H9 (cell line): Measurements from ENCODE around the gene TENM4. TPM values are rescaled to one million over a fixed set of nuclear protein-coding genes. Genes with fewer than 3 reads are reported as not detected.

Source experiments
- DNase-seq: peaks from one replicate; pipeline ENCODE4 v3.0.0-alpha.2; 2017
- H2AFZ ChIP-seq: one replicate; pipeline ENCODE4 v1.6.1; 2013; ENCODE audit warnings: mild to moderate bottlenecking, low read length, control low read depth, moderate library complexity
- H2AK5ac ChIP-seq: 2 replicates; pipeline ENCODE4 v1.6.1; 2013; ENCODE audit warnings: low read length, control low read depth, mixed read lengths; ENCODE audit not compliant: insufficient read length
- H2BK120ac ChIP-seq: one replicate; pipeline ENCODE4 v1.6.1; 2013; ENCODE audit warnings: low read depth, mild to moderate bottlenecking, low read length, control low read depth, inconsistent platforms; ENCODE audit not compliant: poor library complexity, severe bottlenecking
- H2BK12ac ChIP-seq: 2 replicates; pipeline ENCODE4 v1.6.1; 2013; ENCODE audit warnings: low read length, control low read depth, mixed read lengths, low read depth; ENCODE audit not compliant: insufficient read length
- H2BK15ac ChIP-seq: 2 replicates; pipeline ENCODE4 v1.6.1; 2013; ENCODE audit warnings: low read depth, low read length, control low read depth
- H2BK20ac ChIP-seq: one replicate; pipeline ENCODE4 v1.6.1; 2013; ENCODE audit warnings: low read depth, mild to moderate bottlenecking, low read length, control low read depth, inconsistent platforms; ENCODE audit not compliant: poor library complexity, severe bottlenecking
- H2BK5ac ChIP-seq: 2 replicates; pipeline ENCODE4 v1.6.1; 2013; ENCODE audit warnings: low read length, control low read depth, mixed read lengths; ENCODE audit not compliant: insufficient read length
- H3K14ac ChIP-seq: 2 replicates; pipeline ENCODE4 v1.6.1; 2013; ENCODE audit warnings: low read length, control low read depth; ENCODE audit not compliant: insufficient read depth
- H3K18ac ChIP-seq: 2 replicates; pipeline ENCODE4 v1.6.1; 2013; ENCODE audit warnings: low read depth, mild to moderate bottlenecking, mixed read lengths, low read length, control low read depth; ENCODE audit not compliant: insufficient read length
- H3K23ac ChIP-seq: 2 replicates; pipeline ENCODE4 v1.6.1; 2013; ENCODE audit warnings: low read length, control low read depth, mixed read lengths, low read depth; ENCODE audit not compliant: insufficient read length
- H3K23me2 ChIP-seq: 2 replicates; pipeline ENCODE4 v1.6.1; 2013; ENCODE audit warnings: low read depth, mild to moderate bottlenecking, mixed read lengths, low read length, control low read depth; ENCODE audit not compliant: insufficient read length, poor library complexity, severe bottlenecking
- H3K27ac ChIP-seq: 2 replicates; pipeline ENCODE4 v1.5.1; 2013; ENCODE audit warnings: low read length, control low read depth, mixed read lengths, low read depth; ENCODE audit not compliant: insufficient read length
- H3K27me3 ChIP-seq: 2 replicates; pipeline ENCODE4 v1.6.1; 2013; ENCODE audit warnings: low read length, control low read depth, inconsistent platforms; ENCODE audit not compliant: insufficient read depth
- H3K4ac ChIP-seq: 2 replicates; pipeline ENCODE4 v1.6.1; 2013; ENCODE audit warnings: low read depth, mild to moderate bottlenecking, control low read depth, inconsistent platforms, low read length, moderate library complexity
- H3K4me1 ChIP-seq: 2 replicates; pipeline ENCODE4 v1.6.1; 2013; ENCODE audit warnings: low read length, control low read depth, inconsistent platforms; ENCODE audit not compliant: insufficient read depth
- H3K4me2 ChIP-seq: 2 replicates; pipeline ENCODE4 v1.6.1; 2013; ENCODE audit warnings: low read length, control low read depth, mixed read lengths; ENCODE audit not compliant: insufficient read length, insufficient read depth
- H3K56ac ChIP-seq: 2 replicates; pipeline ENCODE4 v1.6.1; 2013; ENCODE audit warnings: low read depth, mild to moderate bottlenecking, mixed read lengths, low read length, control low read depth; ENCODE audit not compliant: insufficient read length
- H3K79me1 ChIP-seq: 2 replicates; pipeline ENCODE4 v1.6.1; 2013; ENCODE audit warnings: low read depth, mild to moderate bottlenecking, moderate library complexity, low read length, control low read depth, inconsistent platforms; ENCODE audit not compliant: insufficient read depth, poor library complexity, severe bottlenecking
- H3K79me2 ChIP-seq: 2 replicates; pipeline ENCODE4 v1.6.1; 2013; ENCODE audit warnings: low read length, control low read depth, inconsistent platforms; ENCODE audit not compliant: insufficient read depth
- H3K9ac ChIP-seq: 2 replicates; pipeline ENCODE4 v1.6.1; 2013; ENCODE audit warnings: low read length, control low read depth, mixed read lengths; ENCODE audit not compliant: insufficient read length; ENCODE audit errors: extremely low read depth
- H3K9me3 ChIP-seq: one replicate; pipeline ENCODE4 v1.6.1; 2013; ENCODE audit warnings: low read depth, low read length, inconsistent platforms; ENCODE audit not compliant: control insufficient read depth
- H3T11ph ChIP-seq: one replicate; pipeline ENCODE4 v1.6.1; 2013; ENCODE audit warnings: mild to moderate bottlenecking, low read length, control low read depth, inconsistent platforms
- H4K20me1 ChIP-seq: one replicate; pipeline ENCODE4 v1.6.1; 2013; ENCODE audit not compliant: control insufficient read depth, insufficient read length, insufficient read depth
- H4K5ac ChIP-seq: 2 replicates; pipeline ENCODE4 v1.6.1; 2013; ENCODE audit warnings: low read depth, mild to moderate bottlenecking, mixed read lengths, low read length, control low read depth; ENCODE audit not compliant: insufficient read length
- H4K8ac ChIP-seq: replicated peaks from 2 replicates; pipeline ENCODE4 v1.6.1; 2013; ENCODE audit warnings: low read length, control low read depth, mixed read lengths, low read depth; ENCODE audit not compliant: insufficient read length
- H4K91ac ChIP-seq: 2 replicates; pipeline ENCODE4 v1.6.1; 2013; ENCODE audit warnings: low read depth, mild to moderate bottlenecking, moderate library complexity, mixed read lengths, low read length, control low read depth; ENCODE audit not compliant: insufficient read length
- H3K27ac Mint-ChIP-seq, 3 experiments: 2 replicates in 2 of 3; 3 replicates in 1 of 3; pipeline ENCODE4 v1.8.0; 2020 to 2021; ENCODE audit warnings: mixed read lengths in 3 of 3, mild to moderate bottlenecking in 1 of 3, moderate library complexity in 1 of 3
- H3K27me3 Mint-ChIP-seq: 2 replicates; pipeline ENCODE4 v1.8.0; 2021; ENCODE audit warnings: low read depth, mild to moderate bottlenecking, moderate library complexity, mixed read lengths
- H3K36me3 Mint-ChIP-seq, 3 experiments: 2 replicates in 2 of 3; 3 replicates in 1 of 3; pipeline ENCODE4 v1.8.0; 2020 to 2021; ENCODE audit warnings: low read depth in 3 of 3, mixed read lengths in 3 of 3; ENCODE audit not compliant: insufficient read depth in 1 of 3
- H3K4me1 Mint-ChIP-seq, 2 experiments: 2 replicates each; pipeline ENCODE4 v1.8.0; 2020; ENCODE audit warnings: mixed read lengths in 2 of 2
- H3K4me3 Mint-ChIP-seq, 2 experiments: 2 replicates in 1 of 2; 3 replicates in 1 of 2; pipeline ENCODE4 v1.8.0; 2020 to 2021; ENCODE audit warnings: mild to moderate bottlenecking in 2 of 2, mixed read lengths in 2 of 2, moderate library complexity in 1 of 2
- H3K9me3 Mint-ChIP-seq, 2 experiments: 2 replicates in 1 of 2; 3 replicates in 1 of 2; pipeline ENCODE4 v1.8.0; 2020; ENCODE audit warnings: mild to moderate bottlenecking in 2 of 2, mixed read lengths in 2 of 2, moderate library complexity in 1 of 2
- WGBS: extraction: QIAGEN DNeasy Blood & Tissue Kit; methylation state at CpG from one replicate; pipeline ENCODE4 v1.1.7; 2013; ENCODE audit warnings: missing lambda C conversion rate, low lambda C conversion rate, mixed read lengths; ENCODE audit not compliant: insufficient read length; ENCODE audit errors: extremely low coverage; 5-methylcytosine and 5-hydroxymethylcytosine counted together
- total RNA-seq: library from RNA; stranded (reverse); gene quantifications from 2 replicates; pipeline ENCODE4 v1.2.1, GENCODE V29; 2021
- TF ChIP-seq, protein P1 (sequence below): fragments of 200-600 bp; sonication (generic); conservative IDR thresholded peaks from 3 replicates; pipeline ENCODE4 v1.8.0; 2021; ENCODE audit warnings: antibody characterized with exemption, mild to moderate bottlenecking

TENM4 gene
- total RNA-seq, 1 experiment from 2014 or later, result 4.6 TPM

DNA sequence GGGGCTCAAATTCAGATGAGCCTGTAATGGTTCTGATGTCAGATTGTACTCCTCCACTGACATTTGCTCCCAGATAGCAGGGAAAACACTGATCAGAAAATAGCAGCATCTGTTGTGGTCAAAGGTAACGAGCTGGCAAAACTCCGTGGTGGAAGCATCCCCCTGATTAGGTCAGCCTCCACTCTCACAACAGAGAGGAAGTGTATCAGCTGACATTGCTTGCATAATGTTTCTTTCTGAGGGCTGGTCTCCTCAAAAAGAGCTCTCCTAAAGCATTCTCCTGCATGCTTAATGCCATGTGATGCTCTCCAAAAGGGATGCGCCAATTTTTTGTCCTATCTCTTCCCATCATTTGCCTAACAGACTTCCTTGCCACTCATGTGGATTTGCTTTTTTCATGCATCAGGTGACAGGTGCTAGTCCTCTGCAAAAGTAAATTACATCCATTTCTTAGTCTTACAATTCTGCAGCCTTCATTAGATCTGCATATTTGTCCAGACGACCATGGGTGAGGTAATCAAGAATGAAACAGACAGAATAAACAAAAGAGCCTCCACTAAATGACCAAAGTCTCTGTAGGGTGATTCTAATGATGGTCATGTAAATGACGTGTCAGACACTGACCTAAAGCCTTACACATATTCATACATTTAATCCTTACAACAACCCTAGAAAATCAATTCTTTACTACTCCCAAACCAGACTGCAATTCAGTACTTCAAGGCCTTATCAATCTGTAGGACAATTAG is 6.4 kb upstream of the TENM4 start:
- Histone ChIP-seq H3T11ph (no peak overlapping the region), H3K56ac (no peak overlapping the region), H3K18ac (no peak overlapping the region), H3K14ac (no peak overlapping the region), H2BK12ac (no peak overlapping the region), H2BK120ac (no peak overlapping the region), H4K20me1 (no peaks in the 10 kb centered on the region), H3K27me3 (no peaks in the 10 kb centered on the region; the same call in 1 of the 2 replicates), H4K8ac (no peak overlapping the region), H4K91ac (no peak overlapping the region), H3K9me3 (no peaks in the 10 kb centered on the region), H2BK15ac (no peak overlapping the region), H2BK5ac (no peak overlapping the region), H3K23ac (no peak overlapping the region), H3K4ac (no peak overlapping the region), H3K23me2 (no peaks in the 10 kb centered on the region), H3K79me2 (no peaks in the 10 kb centered on the region), H3K4me2 (no peak overlapping the region), H2AK5ac (no peak overlapping the region), H2AFZ (no peak overlapping the region), H3K27ac (no peak overlapping the region), H2BK20ac (no peak overlapping the region), H3K79me1 (no peaks in the 10 kb centered on the region), H4K5ac (no peak overlapping the region), H3K4me1 (no peaks in the 10 kb centered on the region), H3K9ac (no peak overlapping the region)
- peaks cover 0 to 6% (median 0%) of the 10 kb centered on the region in 3 experiments; a peak in 2 of 7 replicates for H3K36me3 Mint-ChIP-seq
- WGBS, result no CpG with 5 or more reads among the region's 5 CpGs
- peaks cover 30% of the 10 kb centered on the region for H3K27me3 Mint-ChIP-seq
- H3K9me3 Mint-ChIP-seq, result 0 out of 5 replicates have a peak, but pooled peaks cover 0 to 3% of the 10 kb centered on the region in 2 experiments
- TF ChIP-seq, protein P1, sequence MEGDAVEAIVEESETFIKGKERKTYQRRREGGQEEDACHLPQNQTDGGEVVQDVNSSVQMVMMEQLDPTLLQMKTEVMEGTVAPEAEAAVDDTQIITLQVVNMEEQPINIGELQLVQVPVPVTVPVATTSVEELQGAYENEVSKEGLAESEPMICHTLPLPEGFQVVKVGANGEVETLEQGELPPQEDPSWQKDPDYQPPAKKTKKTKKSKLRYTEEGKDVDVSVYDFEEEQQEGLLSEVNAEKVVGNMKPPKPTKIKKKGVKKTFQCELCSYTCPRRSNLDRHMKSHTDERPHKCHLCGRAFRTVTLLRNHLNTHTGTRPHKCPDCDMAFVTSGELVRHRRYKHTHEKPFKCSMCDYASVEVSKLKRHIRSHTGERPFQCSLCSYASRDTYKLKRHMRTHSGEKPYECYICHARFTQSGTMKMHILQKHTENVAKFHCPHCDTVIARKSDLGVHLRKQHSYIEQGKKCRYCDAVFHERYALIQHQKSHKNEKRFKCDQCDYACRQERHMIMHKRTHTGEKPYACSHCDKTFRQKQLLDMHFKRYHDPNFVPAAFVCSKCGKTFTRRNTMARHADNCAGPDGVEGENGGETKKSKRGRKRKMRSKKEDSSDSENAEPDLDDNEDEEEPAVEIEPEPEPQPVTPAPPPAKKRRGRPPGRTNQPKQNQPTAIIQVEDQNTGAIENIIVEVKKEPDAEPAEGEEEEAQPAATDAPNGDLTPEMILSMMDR, result no peak
- peaks cover 15 to 19% of the 10 kb centered on the region in 2 experiments; a peak in 3 of 4 replicates for H3K4me1 Mint-ChIP-seq
- H3K4me3 Mint-ChIP-seq, result no peak overlapping the region
- H3K27ac Mint-ChIP-seq, result no peak overlapping the region
- DNase-seq, result no peak
